Measurements from ENCODE around the gene ADAMTS15.

ADAMTS15 gene

GRCh38 chr11:130408401-130408890, 40.0 kb upstream of the ADAMTS15 start:
- Histone ChIP-seq H3K4me2 (ENCODE audit: low read length) (no peak overlapping the region), H3K9ac (no peak overlapping the region), H3K4me1 (no peaks in the 10 kb centered on the region), H3K27me3 (ENCODE audit: control insufficient read depth, insufficient read depth, low read length) (no peaks in the 10 kb centered on the region), H3K27ac (no peak overlapping the region), H2AFZ (no peak overlapping the region), H3K9me3 (ENCODE audit: control insufficient read depth, low read length) (no peaks in the 10 kb centered on the region), H3K79me2 (no peaks in the 10 kb centered on the region), H3K36me3 (ENCODE audit: control insufficient read depth, insufficient read depth, low read length) (no peaks in the 10 kb centered on the region), H3K4me3 (ENCODE audit: low read depth, low read length) (no peak overlapping the region)
- no peak for TF ChIP-seq CTCF (IDR thresholded peaks at IDR 0.05)

- no peak overlapping the region for H2AFZ ChIP-seq
- no peaks in the 10 kb centered on the region for H3K4me1 ChIP-seq
- H3K36me3 ChIP-seq (ENCODE audit: control insufficient read depth, insufficient read depth, low read length): no peaks in the 10 kb centered on the region
- no peak overlapping the region for H3K4me2 ChIP-seq (ENCODE audit: low read length)
- H3K79me2 ChIP-seq: no peaks in the 10 kb centered on the region
- no peak overlapping the region for H3K9ac ChIP-seq
- H3K27ac ChIP-seq: no peak overlapping the region
- no peak overlapping the region for H3K4me3 ChIP-seq (ENCODE audit: low read depth, low read length)
- H3K9me3 ChIP-seq (ENCODE audit: control insufficient read depth, low read length): no peaks in the 10 kb centered on the region
- H3K27me3 ChIP-seq (ENCODE audit: control insufficient read depth, insufficient read depth, low read length): no peaks in the 10 kb centered on the region
- no peak for TF ChIP-seq CTCF (IDR thresholded peaks at IDR 0.05)
These were observed 39.5 kb upstream of the ADAMTS15 start for GRCh38 chr11:130408901-130409300.

DNA sequence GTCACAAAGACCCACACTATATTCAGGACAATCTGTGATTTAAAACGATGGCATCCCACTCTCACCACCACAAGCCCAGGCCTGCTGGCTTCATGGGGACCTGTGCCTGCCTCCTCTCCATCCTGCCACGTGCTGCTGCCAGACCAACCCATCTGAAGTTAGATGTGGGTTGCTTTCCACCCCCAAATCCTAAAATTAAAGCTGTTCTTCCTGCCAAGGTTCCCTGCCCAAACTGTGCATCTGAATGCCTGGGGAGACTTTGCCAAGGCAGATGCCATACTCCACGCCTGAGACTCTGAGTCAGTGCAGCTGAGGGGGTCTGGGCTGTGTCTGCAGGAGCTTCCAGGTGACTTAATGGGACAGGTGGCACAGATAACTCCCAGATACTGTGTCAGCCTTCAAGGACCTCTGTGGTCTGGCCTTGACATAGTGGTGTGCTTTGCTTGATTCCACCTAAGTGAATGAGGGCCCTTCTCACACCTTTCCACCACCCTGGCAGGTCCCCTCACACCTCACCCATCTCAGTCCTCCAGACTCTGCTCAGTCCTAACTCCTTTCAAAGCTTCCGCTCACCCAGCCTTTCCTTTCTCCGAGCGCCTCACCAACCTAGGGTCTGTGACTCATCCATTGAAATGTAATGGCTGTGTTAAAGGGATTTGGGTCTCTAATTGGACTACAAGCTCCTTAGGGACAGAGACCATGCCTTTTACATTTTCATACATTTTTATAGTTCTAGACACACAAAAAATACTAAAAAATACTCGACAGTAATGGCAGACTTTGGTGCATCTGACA, 38.7 kb upstream of the ADAMTS15 start:
- Histone ChIP-seq H3K36me3 (ENCODE audit: control insufficient read depth, insufficient read depth, low read length) (no peaks in the 10 kb centered on the region), H3K79me2 (no peaks in the 10 kb centered on the region), H3K27ac (no peak overlapping the region), H2AFZ (no peak overlapping the region), H3K9ac (no peak overlapping the region), H3K4me2 (ENCODE audit: low read length) (no peak overlapping the region), H3K4me1 (no peaks in the 10 kb centered on the region), H3K4me3 (ENCODE audit: low read depth, low read length) (no peak overlapping the region), H3K27me3 (ENCODE audit: control insufficient read depth, insufficient read depth, low read length) (no peaks in the 10 kb centered on the region), H3K9me3 (ENCODE audit: control insufficient read depth, low read length) (no peaks in the 10 kb centered on the region)
- no peak for TF ChIP-seq CTCF (IDR thresholded peaks at IDR 0.05)

DNA sequence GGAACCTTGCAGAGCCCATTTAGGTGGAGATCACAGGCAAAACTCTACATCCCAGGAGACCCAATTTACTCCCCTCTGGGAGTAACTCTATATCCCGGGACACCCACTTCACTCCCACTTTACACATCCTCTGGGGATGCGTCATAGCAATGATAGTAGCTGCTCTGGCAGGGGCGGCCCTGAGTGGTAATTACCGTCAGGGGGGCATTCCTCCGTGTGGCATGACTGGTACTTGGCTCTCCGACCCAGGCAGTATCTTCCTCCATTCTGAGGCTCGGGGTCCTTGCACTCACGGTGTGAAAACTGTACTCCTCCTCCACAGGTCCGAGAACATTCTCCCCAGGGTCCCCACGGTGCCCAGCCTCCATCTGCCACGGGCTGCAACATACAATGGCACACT, 37.2 kb upstream of the ADAMTS15 start:
- Histone ChIP-seq H3K4me2 (ENCODE audit: low read length) (no peak overlapping the region), H3K4me1 (no peaks in the 10 kb centered on the region), H3K9me3 (ENCODE audit: control insufficient read depth, low read length) (no peaks in the 10 kb centered on the region), H3K4me3 (ENCODE audit: low read depth, low read length) (no peak overlapping the region), H3K36me3 (ENCODE audit: control insufficient read depth, insufficient read depth, low read length) (no peaks in the 10 kb centered on the region), H2AFZ (no peak overlapping the region), H3K9ac (no peak overlapping the region), H3K27ac (no peak overlapping the region), H3K79me2 (no peaks in the 10 kb centered on the region), H3K27me3 (ENCODE audit: control insufficient read depth, insufficient read depth, low read length) (no peaks in the 10 kb centered on the region)
- no peak for TF ChIP-seq CTCF (IDR thresholded peaks at IDR 0.05)

All from parathyroid adenoma (tissue), 2 donors.